MG63 (cell line): Measurements from ENCODE around the gene RSBN1L. TPM values are rescaled to one million over a fixed set of nuclear protein-coding genes. Genes with fewer than 3 reads are reported as not detected.
"Not testable (repeated sequence)": the region's sequence is repeated elsewhere in the genome, so short reads cannot be mapped to it uniquely, and the experiment has no call there.

Experiments used
- DNase-seq: peaks from one replicate; pipeline ENCODE4 v3.0.0-alpha.2; 2020
- H3K27me3 ChIP-seq: fragments of 250-450 bp; sonication (Bioruptor Pico); 2 replicates; pipeline ENCODE4 v1.5.1; 2020; ENCODE audit warnings: mild to moderate bottlenecking, moderate library complexity
- H3K36me3 ChIP-seq: fragments of 250-450 bp; sonication (Bioruptor Pico); 2 replicates; pipeline ENCODE4 v1.5.1; 2020; ENCODE audit warnings: mild to moderate bottlenecking, moderate library complexity
- H3K4me3 ChIP-seq: fragments of 250-450 bp; sonication (Bioruptor Pico); 2 replicates; pipeline ENCODE4 v1.5.1; 2020; ENCODE audit warnings: mild to moderate bottlenecking, moderate library complexity
- H3K9me3 ChIP-seq: fragments of 250-450 bp; sonication (Bioruptor Pico); 2 replicates; pipeline ENCODE4 v1.5.1; 2020; ENCODE audit warnings: mild to moderate bottlenecking, moderate library complexity
- total RNA-seq: library from RNA; depleted of rRNA; stranded (reverse); fragments of >200 nt; shearing (Covaris generic); gene quantifications from 2 replicates; pipeline ENCODE4 v1.2.3, GENCODE V29; 2014; ENCODE audit warnings: low replicate concordance; rRNA removed

The RSBN1L gene
- 11.2 and 19.1 TPM in 2 replicates for total RNA-seq

GRCh38 chr7:77696057-77696642 is at the start of gene RSBN1L:
RSBN1L (plus strand) TSS chr7:77696459; CDS start chr7:77696470, 11 bp downstream.
- H3K4me3 ChIP-seq = peak within 1 kb of the TSS; percentile 93
- H3K9me3 ChIP-seq = no peaks in the 10 kb centered on the region
- no peaks in the 10 kb centered on the region for H3K27me3 ChIP-seq
- peaks cover 2% of the 10 kb centered on the region; the same call in 1 of the 2 replicates for H3K36me3 ChIP-seq
- DNase-seq = peak; percentile 95

DNA sequence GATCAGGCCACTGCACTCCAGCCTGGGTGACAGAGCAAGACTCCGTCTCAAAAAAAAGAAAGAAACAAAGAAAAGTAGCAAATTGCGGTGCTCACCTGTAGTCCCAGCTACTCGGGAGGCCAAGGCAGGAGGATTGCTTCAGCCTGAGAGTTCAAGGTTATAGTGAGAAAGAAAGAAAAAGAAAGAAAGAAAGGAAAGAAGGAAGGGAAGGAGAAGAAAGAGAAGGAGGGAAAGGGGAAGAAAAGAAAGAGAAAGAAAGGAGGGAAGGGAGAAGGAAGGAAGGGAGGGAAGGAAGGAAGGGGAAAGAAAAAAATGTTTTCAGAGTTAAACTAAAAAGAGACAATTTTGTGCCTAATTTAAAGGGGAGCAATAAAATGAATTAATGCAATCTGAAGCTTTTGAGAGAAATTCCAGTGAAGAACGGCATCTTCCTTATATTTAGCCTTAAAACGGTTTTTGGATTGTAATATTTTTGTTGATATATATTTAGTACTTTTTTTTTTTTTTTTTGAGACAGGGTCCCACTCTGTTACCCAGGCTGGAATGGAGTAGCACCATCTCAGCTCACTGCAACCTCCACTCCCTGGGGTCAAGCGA is 47.4 kb upstream of the RSBN1L start:
- Histone ChIP-seq H3K9me3 (no peaks in the 10 kb centered on the region), H3K4me3 (no peak overlapping the region), H3K27me3 (no peaks in the 10 kb centered on the region), H3K36me3 (peaks cover 2% of the 10 kb centered on the region)
- no peak for DNase-seq

DNA sequence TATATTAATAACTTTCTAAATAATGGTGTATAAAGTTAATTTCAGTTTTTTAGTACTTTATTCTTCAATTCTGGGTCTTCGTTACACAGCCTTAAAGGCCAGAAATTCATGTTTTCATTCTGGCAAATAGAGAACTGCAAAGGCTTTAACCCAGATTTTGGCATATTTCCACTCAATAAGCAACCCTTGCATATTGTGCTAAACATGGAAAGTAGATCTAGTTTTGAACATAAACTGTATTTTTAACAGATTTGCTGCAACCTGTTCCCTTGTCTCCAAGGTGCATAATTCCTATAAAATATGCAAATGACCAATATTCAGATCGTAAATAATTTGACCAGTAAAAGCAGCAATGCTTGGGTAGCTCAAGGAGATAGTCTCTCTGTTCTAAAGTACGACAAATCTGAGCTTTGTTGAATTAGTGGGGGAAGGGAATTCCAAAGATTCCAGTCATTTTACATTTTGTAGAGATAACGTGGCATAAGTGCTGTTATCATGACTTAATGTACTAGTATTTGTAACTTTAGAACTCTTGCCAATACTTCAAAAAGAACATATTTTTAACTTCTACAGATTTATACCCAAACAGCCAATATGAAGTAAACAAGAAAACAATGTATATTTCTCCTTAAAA is 46.4 kb upstream of the RSBN1L start:
- Histone ChIP-seq H3K27me3 (no peaks in the 10 kb centered on the region), H3K36me3 (no peaks in the 10 kb centered on the region; the same call in 1 of the 2 replicates), H3K4me3 (no peak overlapping the region), H3K9me3 (no peaks in the 10 kb centered on the region)
- DNase-seq = no peak

GRCh38 chr7:77651575-77652162 is 44.6 kb upstream of the RSBN1L start:
- Histone ChIP-seq H3K9me3 (no peaks in the 10 kb centered on the region), H3K27me3 (no peaks in the 10 kb centered on the region), H3K36me3 (no peaks in the 10 kb centered on the region), H3K4me3 (no peak overlapping the region)
- no peak for DNase-seq

DNA sequence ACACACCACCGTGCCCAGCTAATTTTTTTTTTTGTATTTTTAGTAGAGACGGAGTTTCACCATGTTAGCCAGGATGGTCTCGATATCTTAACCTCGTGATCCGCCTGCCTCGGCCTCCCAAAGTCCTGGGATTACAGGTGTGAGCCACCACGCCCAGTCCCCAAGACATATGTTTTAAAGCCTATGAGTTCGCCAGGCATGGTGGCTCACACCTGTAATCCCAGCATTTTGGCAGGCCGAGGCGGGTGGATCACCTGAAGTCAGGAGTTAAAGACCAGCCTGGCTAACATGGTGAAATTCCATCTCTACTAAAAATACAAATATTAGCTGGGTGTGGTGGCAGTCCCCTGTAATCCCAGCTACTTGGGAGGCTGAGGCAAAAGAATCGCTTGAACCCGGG is 43.4 kb upstream of the RSBN1L start:
- DNase-seq, H3K9me3 ChIP-seq, H3K36me3 ChIP-seq, H3K4me3 ChIP-seq, H3K27me3 ChIP-seq: not testable (repeated sequence)

DNA sequence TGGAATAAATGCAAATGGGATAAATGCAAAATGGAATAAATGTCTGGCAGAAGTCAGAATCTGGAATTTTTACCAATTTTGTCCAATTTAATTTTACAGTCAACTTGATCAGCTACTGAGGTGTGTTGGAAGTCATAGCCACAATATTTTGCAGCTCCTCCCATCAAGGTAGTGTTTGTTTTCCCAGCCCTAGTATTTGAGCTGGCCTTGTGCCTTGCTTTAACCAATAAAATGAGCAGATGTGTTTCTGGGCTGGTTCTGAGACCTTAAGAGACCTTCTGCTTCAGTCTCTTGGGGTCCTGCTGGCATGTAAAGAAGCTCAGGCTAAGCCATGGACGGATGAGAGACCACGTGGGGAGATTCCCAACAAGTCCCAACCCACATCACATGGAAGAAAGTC is 42.7 kb upstream of the RSBN1L start:
- Histone ChIP-seq H3K36me3 (no peaks in the 10 kb centered on the region; the same call in 1 of the 2 replicates), H3K27me3 (no peaks in the 10 kb centered on the region), H3K4me3 (no peak overlapping the region), H3K9me3 (no peaks in the 10 kb centered on the region)
- DNase-seq = no peak

DNA sequence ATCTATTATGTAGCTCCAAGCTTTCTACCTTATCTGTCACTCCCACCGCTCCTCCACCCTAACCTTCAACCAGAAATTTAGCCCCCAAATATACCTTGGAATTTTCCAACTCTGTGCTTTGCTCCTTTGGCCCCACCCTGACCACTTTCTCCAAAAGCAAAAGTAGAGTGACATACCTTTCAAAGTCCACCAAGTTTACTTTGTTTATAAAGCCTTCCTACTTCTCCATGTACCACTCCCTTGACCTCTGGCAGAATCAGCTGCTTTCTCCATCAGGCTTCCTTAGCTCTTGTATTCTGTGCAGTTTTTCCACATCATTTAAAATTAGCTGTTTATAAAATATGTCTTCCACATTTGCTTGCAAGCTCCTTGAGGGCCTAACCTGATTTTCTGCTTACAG is 40.9 kb upstream of the RSBN1L start:
- no peaks in the 10 kb centered on the region; the same call in 1 of the 2 replicates for H3K36me3 ChIP-seq
- DNase-seq = no peak
- H3K9me3 ChIP-seq = no peaks in the 10 kb centered on the region
- H3K4me3 ChIP-seq = no peak overlapping the region
- no peaks in the 10 kb centered on the region for H3K27me3 ChIP-seq

DNA sequence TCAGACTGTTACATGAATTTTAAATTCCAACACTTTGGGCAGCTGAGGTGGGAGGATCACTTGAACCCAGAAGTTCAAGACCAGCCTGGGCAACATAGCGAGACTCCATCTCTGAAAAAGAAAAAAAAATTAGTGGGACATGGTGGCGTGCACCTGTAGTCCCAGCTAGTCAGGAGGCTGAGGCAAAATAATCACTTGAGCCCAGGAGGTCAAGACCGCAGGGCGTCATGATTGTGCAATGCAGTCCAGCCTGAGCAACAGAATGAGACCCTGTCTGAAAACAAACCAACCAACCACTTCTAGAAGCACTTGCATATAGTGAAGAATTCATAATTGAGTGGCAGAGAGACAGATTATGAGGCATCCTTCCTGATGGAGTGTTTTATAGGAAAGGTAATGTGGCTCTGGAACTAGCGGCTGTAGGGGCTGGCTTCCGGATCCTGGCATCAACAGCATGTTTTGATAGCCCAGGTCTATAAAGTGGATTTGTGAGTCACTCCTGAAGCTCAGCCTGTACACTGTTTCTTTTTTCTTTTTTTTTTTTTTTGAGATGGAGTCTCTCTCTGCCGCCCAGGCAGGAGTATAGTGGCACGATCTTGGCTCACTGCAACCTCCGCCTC is 40.3 kb upstream of the RSBN1L start:
- Histone ChIP-seq H3K9me3 (no peaks in the 10 kb centered on the region), H3K27me3 (no peaks in the 10 kb centered on the region), H3K36me3 (no peaks in the 10 kb centered on the region; the same call in 1 of the 2 replicates), H3K4me3 (no peak overlapping the region)
- DNase-seq = no peak

- no peak overlapping the region for H3K4me3 ChIP-seq
- no peaks in the 10 kb centered on the region; the same call in 1 of the 2 replicates for H3K36me3 ChIP-seq
- H3K27me3 ChIP-seq = no peaks in the 10 kb centered on the region
- no peaks in the 10 kb centered on the region for H3K9me3 ChIP-seq
- no peak for DNase-seq
Measured at GRCh38 chr7:77657427-77658224, 38.6 kb upstream of the RSBN1L start.

GRCh38 chr7:77658928-77659327 is 37.3 kb upstream of the RSBN1L start:
- Histone ChIP-seq H3K36me3 (no peaks in the 10 kb centered on the region; the same call in 1 of the 2 replicates), H3K9me3 (no peaks in the 10 kb centered on the region), H3K27me3 (no peaks in the 10 kb centered on the region), H3K4me3 (no peak overlapping the region)
- DNase-seq = no peak

GRCh38 chr7:77661816-77662215 is 34.4 kb upstream of the RSBN1L start:
- no peak for DNase-seq
- Histone ChIP-seq H3K9me3 (no peaks in the 10 kb centered on the region), H3K4me3 (no peak overlapping the region), H3K27me3 (no peaks in the 10 kb centered on the region), H3K36me3 (no peaks in the 10 kb centered on the region; the same call in 1 of the 2 replicates)

DNA sequence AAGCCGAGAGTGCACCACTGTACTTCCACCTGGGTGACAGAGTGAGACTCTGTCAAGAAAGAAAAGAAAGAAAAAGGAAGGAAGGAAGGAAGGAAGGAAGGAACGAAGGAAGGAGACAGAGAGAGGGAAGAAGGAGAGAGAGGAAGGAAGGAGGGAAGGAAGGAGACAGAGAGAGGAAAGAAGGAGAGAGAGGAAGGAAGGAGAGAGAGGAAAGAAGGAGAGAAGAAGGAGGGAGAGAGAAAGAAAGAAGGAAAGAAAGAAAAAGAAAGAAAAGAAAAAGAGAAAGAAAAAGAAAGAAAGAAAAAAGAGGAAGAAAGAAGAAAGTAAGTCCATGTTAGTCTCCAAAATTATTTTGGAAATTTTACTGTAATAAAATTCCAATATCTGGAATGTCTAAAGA is 33.4 kb upstream of the RSBN1L start:
- H3K27me3 ChIP-seq = no peaks in the 10 kb centered on the region
- H3K9me3 ChIP-seq = no peaks in the 10 kb centered on the region
- no peak for DNase-seq
- H3K36me3 ChIP-seq = no peaks in the 10 kb centered on the region; the same call in 1 of the 2 replicates
- no peak overlapping the region for H3K4me3 ChIP-seq

- no peak for DNase-seq
- no peaks in the 10 kb centered on the region for H3K27me3 ChIP-seq
- H3K4me3 ChIP-seq = no peak overlapping the region
- no peaks in the 10 kb centered on the region for H3K9me3 ChIP-seq
- H3K36me3 ChIP-seq = no peaks in the 10 kb centered on the region
Measured at GRCh38 chr7:77664715-77665114, 31.5 kb upstream of the RSBN1L start.

DNA sequence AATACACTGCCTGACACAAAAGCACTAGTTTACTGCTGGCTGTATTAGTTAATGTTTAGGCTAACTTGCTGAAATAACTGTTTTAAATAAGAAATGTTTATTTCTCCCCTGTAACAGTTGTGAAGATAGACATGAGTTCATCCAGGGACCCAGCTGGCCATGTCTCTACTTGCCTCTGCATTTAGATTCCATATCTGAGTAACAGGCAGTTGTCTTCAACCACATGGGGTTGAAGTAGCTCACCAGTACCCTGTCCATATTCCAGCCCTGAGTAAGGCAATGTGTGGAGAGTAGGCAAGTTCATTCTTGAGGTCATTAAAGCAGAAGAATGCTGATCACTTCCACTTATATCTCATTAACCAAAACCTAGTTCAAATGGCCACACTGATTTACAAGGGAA is 31.1 kb upstream of the RSBN1L start:
- H3K4me3 ChIP-seq = no peak overlapping the region
- H3K9me3 ChIP-seq = no peaks in the 10 kb centered on the region
- no peak for DNase-seq
- no peaks in the 10 kb centered on the region for H3K27me3 ChIP-seq
- no peaks in the 10 kb centered on the region for H3K36me3 ChIP-seq

GRCh38 chr7:77667459-77668086 is 28.7 kb upstream of the RSBN1L start:
- Histone ChIP-seq H3K4me3 (no peak overlapping the region; the same call in 1 of the 2 replicates), H3K36me3 (no peaks in the 10 kb centered on the region), H3K9me3 (no peaks in the 10 kb centered on the region), H3K27me3 (no peaks in the 10 kb centered on the region)
- peak; percentile 67 for DNase-seq

DNA sequence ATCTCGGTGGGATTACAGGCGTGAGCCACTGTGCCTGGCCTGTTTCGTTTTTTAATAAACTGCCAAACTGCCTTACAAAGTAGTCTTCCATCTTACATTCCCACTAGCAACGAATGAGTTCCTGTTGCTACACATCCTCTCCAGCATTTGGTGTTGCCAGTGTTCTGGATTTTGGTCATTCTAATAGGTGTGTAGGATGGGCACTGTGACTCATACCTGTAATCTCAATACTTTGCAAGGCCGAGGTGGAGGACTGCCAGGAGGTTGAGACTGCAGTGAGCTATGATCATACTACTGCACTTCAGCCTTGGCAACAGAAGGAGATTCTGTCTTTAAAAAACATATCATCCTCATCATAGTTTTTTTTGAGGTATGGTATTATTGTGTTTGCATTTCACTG is 21.4 kb upstream of the RSBN1L start:
- no peaks in the 10 kb centered on the region for H3K9me3 ChIP-seq
- no peak overlapping the region for H3K4me3 ChIP-seq
- no peaks in the 10 kb centered on the region for H3K36me3 ChIP-seq
- no peaks in the 10 kb centered on the region for H3K27me3 ChIP-seq
- DNase-seq = peak; percentile 71
